Adrenal gland (tissue), 12 donors: ENCODE data around the gene ITCH. TPM values are rescaled to one million over a fixed set of nuclear protein-coding genes. Genes with fewer than 3 reads are reported as not detected.

Source experiments
- DNase-seq, 7 donors: peaks; one replicate each; pipeline ENCODE4 v3.0.0-alpha.2; 2019 to 2020
- H3K27ac ChIP-seq, 5 donors: fragments of 200-600 bp; sonication (generic) in 4 of 5; 1 replicate in 3 of 5; 2 replicates in 2 of 5; pipeline versions ENCODE4 v1.5.1 to v1.8.0; 2016 to 2020; ENCODE audit warnings: mild to moderate bottlenecking in 1 of 5
- H3K27me3 ChIP-seq: fragments of 200-600 bp; 2 replicates; pipeline ENCODE4 v1.8.0; 2021
- H3K36me3 ChIP-seq, 2 donors: fragments of 200-600 bp; replicated peaks in 1 of 2; 1 replicate in 1 of 2; 2 replicates in 1 of 2; pipeline versions ENCODE4 v1.5.1 to v1.8.0; 2018 to 2022
- H3K4me1 ChIP-seq, 2 donors: fragments of 200-600 bp; replicated peaks in 1 of 2; 1 replicate in 1 of 2; 2 replicates in 1 of 2; pipeline versions ENCODE4 v1.5.1 to v1.8.0; 2018 to 2021
- H3K4me3 ChIP-seq, 4 donors: fragments of 200-600 bp; sonication (generic) in 3 of 4; one replicate each; pipeline ENCODE4 v1.5.1; 2016 to 2018
- H3K9me3 ChIP-seq, 3 donors: fragments of 200-600 bp; sonication (generic) in 1 of 3; replicated peaks in 1 of 3; 1 replicate in 2 of 3; 2 replicates in 1 of 3; pipeline versions ENCODE4 v1.5.1 to v1.8.0; 2016 to 2021
- POLR2A ChIP-seq, 2 donors: fragments of 450-650 bp; IDR thresholded peaks; one replicate each; pipeline ENCODE4 v1.6.1; 2017; ENCODE audit warnings: antibody characterized with exemption in 2 of 2, mild to moderate bottlenecking in 2 of 2, moderate library complexity in 1 of 2
- WGBS, 4 donors: extraction: QIAGEN DNeasy Blood & Tissue Kit in 2 of 4; methylation state at CpG; one replicate each; pipeline versions ENCODE4 v1.1.5 to v1.1.7; 2013 to 2017; 5-methylcytosine and 5-hydroxymethylcytosine counted together
- intact Hi-C, 2 donors: fragments of 100-400 bp; cut with DNase I; formaldehyde crosslinking; loops; one replicate each; pipeline versions ENCODE4 v1.14.1 to v1.15.0; 2022 to 2023
- polyA plus RNA-seq, 3 donors: library from polyadenylated mRNA; stranded (reverse); fragments of 200-250 nt in 2 of 3; fragments of 350-450 nt in 1 of 3; fragmentation: Illumina TruSeq in 1 of 3; extraction: RNeasy Lipid Tissue Mini Kit (QIAGEN cat#74804) in 1 of 3; gene quantifications; one replicate each; pipeline ENCODE4 v1.2.3, GENCODE V29; 2013 to 2014
- total RNA-seq, 9 donors: library from RNA; depleted of rRNA in 4 of 9; stranded (reverse); fragments of >200 nt in 4 of 9; fragments of 120-200 nt in 1 of 9; fragmentation: NEBNext Ultra II Directional in 1 of 9; extraction: Animal tissue kit (Norgen Biotek cat#: 25700) in 1 of 9; gene quantifications; one replicate each; pipeline versions ENCODE4 v1.1.0 to v1.2.4, GENCODE V29; 2013 to 2023
- TF ChIP-seq, protein P1 (sequence below), 6 experiments: fragments of 450-650 bp in 4 of 6; fragments of 200-600 bp in 2 of 6; sonication (generic) in 1 of 6; IDR thresholded peaks; 1 replicate in 5 of 6; 2 replicates in 1 of 6; pipeline versions ENCODE4 v1.5.1 to v1.8.0; 2016 to 2021; ENCODE audit warnings: antibody characterized with exemption in 6 of 6, mild to moderate bottlenecking in 2 of 6, moderate library complexity in 1 of 6
- donor health status: healthy with polysubstance abuse.
- donor health status: Bipolar disorder and iron deficiency.
- donor health status: DM: yes; HTN: yes; CAD: no.
- donor health status: DM: no; HTN: no; CAD: no.
- donor health status: DM: no; HTN: no; CAD: no.
- donor health status: DM: yes; HTN: yes; CAD: no.

The ITCH gene
- total and polyA plus RNA-seq, 12 donors, result 5.8 to 67.6 (median 52.7) TPM

DNA sequence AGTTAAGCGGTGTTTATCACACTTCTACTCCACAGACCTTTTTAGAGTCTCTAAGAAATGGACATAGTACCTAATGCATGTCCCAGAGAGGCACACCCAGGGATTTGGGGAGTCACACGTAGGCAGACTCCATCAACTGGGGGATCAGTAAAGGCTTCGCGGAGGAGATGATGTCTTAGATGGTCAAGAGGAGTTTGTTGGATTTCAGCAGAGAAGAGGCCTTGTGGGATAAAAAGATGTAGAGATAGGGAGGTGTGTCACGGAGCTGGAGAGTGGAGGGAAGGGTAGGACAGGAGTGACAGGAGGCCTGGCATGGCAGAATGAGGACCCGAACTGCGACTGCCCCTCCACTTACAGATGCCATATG lies 162.3 kb downstream of the ITCH start:
- intact Hi-C loops, result loop anchor here in 1 of 2 donors (10.0 kb wide), 1 partner anchor 211 kb away; no protein-coding TSS in a partner anchor
- peak overlapping the region; percentile 51 to 94 (median 87) for H3K27ac ChIP-seq

DNA sequence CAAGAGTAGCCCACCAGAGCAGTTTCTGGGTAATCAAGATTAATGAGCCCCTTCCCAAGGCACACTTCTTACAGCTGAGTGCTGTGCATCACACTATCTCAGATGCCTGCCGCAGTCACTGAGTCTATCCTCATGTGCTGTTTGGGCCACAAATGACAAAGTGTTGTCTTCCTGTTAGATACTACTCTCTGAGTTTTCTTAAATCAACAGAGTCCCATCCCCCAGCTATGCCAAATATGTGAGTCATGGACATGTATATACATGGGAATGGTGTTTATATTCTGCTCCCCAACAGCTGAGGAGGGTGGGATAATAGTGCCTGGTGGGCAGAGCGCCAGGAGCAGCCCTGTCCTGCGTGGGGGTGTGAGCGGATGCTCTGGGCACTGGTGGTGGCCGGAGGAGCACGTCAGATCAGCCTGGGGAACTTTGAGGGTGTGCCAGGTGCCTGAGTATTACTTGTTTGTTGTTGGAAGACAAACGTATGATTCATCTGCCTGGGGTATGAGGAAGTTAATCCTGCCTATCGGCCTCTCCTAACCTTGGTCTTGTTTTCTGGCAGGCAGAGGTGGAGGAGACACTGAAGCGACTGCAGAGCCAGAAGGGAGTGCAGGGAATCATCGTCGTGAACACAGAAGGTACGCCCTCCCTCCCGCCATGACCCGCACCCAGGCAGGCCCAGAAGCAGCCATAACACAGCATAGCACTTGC lies 162.8 kb downstream of the ITCH start:
- Histone ChIP-seq H3K36me3 (peaks cover 0 to 37% of the 10 kb centered on the region in 2 donors), H3K9me3 (no peaks in the 10 kb centered on the region), H3K4me3 (no peak overlapping the region), H3K27me3 (no peaks in the 10 kb centered on the region), H3K4me1 (peaks cover 31 to 54% of the 10 kb centered on the region in 2 donors), H3K27ac (peak overlapping the region; percentile 51 to 94 (median 87))
- 18 to 26% (median 21%) methylated on average over 12 to 14 of the region's 14 CpGs for WGBS, 4 donors
- DNase-seq, result peak; percentile 83 to 96 (median 95)
- TF ChIP-seq, protein P1, sequence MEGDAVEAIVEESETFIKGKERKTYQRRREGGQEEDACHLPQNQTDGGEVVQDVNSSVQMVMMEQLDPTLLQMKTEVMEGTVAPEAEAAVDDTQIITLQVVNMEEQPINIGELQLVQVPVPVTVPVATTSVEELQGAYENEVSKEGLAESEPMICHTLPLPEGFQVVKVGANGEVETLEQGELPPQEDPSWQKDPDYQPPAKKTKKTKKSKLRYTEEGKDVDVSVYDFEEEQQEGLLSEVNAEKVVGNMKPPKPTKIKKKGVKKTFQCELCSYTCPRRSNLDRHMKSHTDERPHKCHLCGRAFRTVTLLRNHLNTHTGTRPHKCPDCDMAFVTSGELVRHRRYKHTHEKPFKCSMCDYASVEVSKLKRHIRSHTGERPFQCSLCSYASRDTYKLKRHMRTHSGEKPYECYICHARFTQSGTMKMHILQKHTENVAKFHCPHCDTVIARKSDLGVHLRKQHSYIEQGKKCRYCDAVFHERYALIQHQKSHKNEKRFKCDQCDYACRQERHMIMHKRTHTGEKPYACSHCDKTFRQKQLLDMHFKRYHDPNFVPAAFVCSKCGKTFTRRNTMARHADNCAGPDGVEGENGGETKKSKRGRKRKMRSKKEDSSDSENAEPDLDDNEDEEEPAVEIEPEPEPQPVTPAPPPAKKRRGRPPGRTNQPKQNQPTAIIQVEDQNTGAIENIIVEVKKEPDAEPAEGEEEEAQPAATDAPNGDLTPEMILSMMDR (IDR thresholded peaks at IDR 0.05), result no peak
- TF ChIP-seq POLR2A (IDR thresholded peaks at IDR 0.05), result peak in 1 of 2 donors; percentile 77
- intact Hi-C loops, result loop anchor here in 1 of 2 donors (10.0 kb wide), 1 partner anchor 211 kb away; no protein-coding TSS in a partner anchor

More for the DNA sequence above, 162.3 kb downstream of the ITCH start:
- no peaks in the 10 kb centered on the region for H3K9me3 ChIP-seq
- peaks cover 0 to 40% of the 10 kb centered on the region in 2 donors for H3K36me3 ChIP-seq
- no peaks in the 10 kb centered on the region for H3K27me3 ChIP-seq
- H3K4me1 ChIP-seq, result peaks cover 31 to 54% of the 10 kb centered on the region in 2 donors
- no peak for DNase-seq
- TF ChIP-seq POLR2A (IDR thresholded peaks at IDR 0.05), result no peak
- TF ChIP-seq, protein P1 (IDR thresholded peaks at IDR 0.05), result no peak
- no peak overlapping the region for H3K4me3 ChIP-seq
- WGBS, 4 donors, result 62 to 76% (median 69%) methylated on average over 7 of the region's 7 CpGs

DNA sequence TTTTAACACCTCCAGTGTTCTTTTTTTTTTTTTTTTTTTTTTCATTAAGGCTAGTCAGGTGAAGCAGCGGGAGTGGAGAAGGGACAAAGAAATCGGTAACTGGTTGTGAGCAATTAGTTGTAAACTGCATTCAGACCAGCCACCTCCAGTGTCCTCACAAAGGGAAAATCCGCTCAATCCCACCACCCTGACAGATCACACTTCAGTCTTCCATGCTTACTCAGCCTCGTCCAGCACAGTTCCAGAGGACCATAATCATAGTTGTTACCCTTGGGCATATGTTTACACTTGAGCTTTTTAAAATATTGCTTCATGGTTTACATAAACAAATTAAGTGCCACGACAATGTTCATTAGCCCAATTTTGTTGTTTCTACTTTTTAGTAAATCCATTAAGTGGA lies 163.4 kb downstream of the ITCH start:
- no peaks in the 10 kb centered on the region for H3K9me3 ChIP-seq
- peak overlapping the region in 4 of 5 donors; percentile 77 to 94 (median 87) for H3K27ac ChIP-seq
- no peak for TF ChIP-seq POLR2A (IDR thresholded peaks at IDR 0.05)
- TF ChIP-seq, protein P1 (IDR thresholded peaks at IDR 0.05), result no peak
- intact Hi-C loops, result loop anchor here in 1 of 2 donors (10.0 kb wide), 1 partner anchor 212 kb away; no protein-coding TSS in a partner anchor
- peak in 5 of 7 donors; percentile 31 to 55 (median 48) for DNase-seq
- no peaks in the 10 kb centered on the region for H3K27me3 ChIP-seq
- H3K4me1 ChIP-seq, result peaks cover 31 to 54% of the 10 kb centered on the region in 2 donors
- 59 to 65% (median 62%) methylated on average over 5 of the region's 5 CpGs for WGBS, 4 donors
- peaks cover 0 to 37% of the 10 kb centered on the region in 2 donors for H3K36me3 ChIP-seq
- H3K4me3 ChIP-seq, result no peak overlapping the region

DNA sequence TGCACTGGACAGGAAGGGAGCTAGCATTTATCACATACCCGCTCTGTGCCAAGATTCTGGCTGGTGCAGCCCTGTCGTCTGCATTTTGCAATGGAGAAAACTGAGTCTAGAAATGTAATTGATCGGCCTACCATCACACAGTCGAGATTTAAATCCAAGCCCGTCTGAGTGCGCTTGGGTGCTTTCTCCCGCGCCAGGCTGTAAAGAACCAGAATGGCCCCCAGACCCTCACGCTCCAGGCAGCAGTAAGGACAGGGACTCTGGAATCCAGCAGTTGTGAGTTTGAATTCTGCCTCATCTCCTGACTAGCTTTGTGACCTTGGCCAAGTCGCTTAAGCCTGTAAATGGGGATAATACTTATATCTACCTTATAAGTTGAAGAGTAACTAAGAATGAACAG lies 163.9 kb downstream of the ITCH start:
- Histone ChIP-seq H3K4me1 (peaks cover 31 to 48% of the 10 kb centered on the region in 2 donors), H3K4me3 (no peak overlapping the region), H3K27ac (peak overlapping the region in 2 of 5 donors; percentile 87 to 94), H3K9me3 (no peaks in the 10 kb centered on the region), H3K36me3 (peaks cover 0 to 37% of the 10 kb centered on the region in 2 donors), H3K27me3 (no peaks in the 10 kb centered on the region)
- WGBS, 4 donors, result 79 to 86% (median 82%) methylated on average over 10 of the region's 10 CpGs
- TF ChIP-seq, protein P1 (IDR thresholded peaks at IDR 0.05), result no peak
- TF ChIP-seq POLR2A (IDR thresholded peaks at IDR 0.05), result no peak
- intact Hi-C loops, result loop anchor here in 1 of 2 donors (10.0 kb wide), 1 partner anchor 212 kb away; no protein-coding TSS in a partner anchor
- peak in 2 of 7 donors; percentile 13 to 49 for DNase-seq
